Adipocyte (in vitro differentiated cells): ENCODE results near the gene SLC25A12.
"Not testable (repeated sequence)": the region's sequence is repeated elsewhere in the genome, so short reads cannot be mapped to it uniquely, and the experiment has no call there.

Experiments
- DNase-seq: peaks from one replicate; pipeline ENCODE4 v3.0.0-alpha.2; 2015; ENCODE audit warnings: low read depth
- H3K27me3 ChIP-seq: replicated peaks from 2 replicates; pipeline ENCODE4 v1.7.0; 2013; ENCODE audit warnings: mild to moderate bottlenecking, low read length, moderate library complexity; ENCODE audit not compliant: control insufficient read depth, insufficient read depth
- H3K36me3 ChIP-seq: 2 replicates; pipeline ENCODE4 v1.7.0; 2013; ENCODE audit warnings: low read length, mild to moderate bottlenecking, moderate library complexity; ENCODE audit not compliant: control insufficient read depth, insufficient read depth, severe bottlenecking
- H3K4me1 ChIP-seq: 2 replicates; pipeline ENCODE4 v1.7.0; 2013; ENCODE audit warnings: mild to moderate bottlenecking, low read length, moderate library complexity; ENCODE audit not compliant: control insufficient read depth, insufficient read depth
- H3K4me3 ChIP-seq: 2 replicates; pipeline ENCODE4 v1.7.0; 2013; ENCODE audit warnings: mild to moderate bottlenecking, low read length, moderate library complexity
- H3K9ac ChIP-seq: 2 replicates; pipeline ENCODE4 v1.7.0; 2013; ENCODE audit warnings: mild to moderate bottlenecking, low read length, moderate library complexity
- H3K9me3 ChIP-seq: 2 replicates; pipeline ENCODE4 v1.7.0; 2013; ENCODE audit warnings: mild to moderate bottlenecking, low read length, moderate library complexity; ENCODE audit not compliant: control insufficient read depth

SLC25A12 gene

DNA sequence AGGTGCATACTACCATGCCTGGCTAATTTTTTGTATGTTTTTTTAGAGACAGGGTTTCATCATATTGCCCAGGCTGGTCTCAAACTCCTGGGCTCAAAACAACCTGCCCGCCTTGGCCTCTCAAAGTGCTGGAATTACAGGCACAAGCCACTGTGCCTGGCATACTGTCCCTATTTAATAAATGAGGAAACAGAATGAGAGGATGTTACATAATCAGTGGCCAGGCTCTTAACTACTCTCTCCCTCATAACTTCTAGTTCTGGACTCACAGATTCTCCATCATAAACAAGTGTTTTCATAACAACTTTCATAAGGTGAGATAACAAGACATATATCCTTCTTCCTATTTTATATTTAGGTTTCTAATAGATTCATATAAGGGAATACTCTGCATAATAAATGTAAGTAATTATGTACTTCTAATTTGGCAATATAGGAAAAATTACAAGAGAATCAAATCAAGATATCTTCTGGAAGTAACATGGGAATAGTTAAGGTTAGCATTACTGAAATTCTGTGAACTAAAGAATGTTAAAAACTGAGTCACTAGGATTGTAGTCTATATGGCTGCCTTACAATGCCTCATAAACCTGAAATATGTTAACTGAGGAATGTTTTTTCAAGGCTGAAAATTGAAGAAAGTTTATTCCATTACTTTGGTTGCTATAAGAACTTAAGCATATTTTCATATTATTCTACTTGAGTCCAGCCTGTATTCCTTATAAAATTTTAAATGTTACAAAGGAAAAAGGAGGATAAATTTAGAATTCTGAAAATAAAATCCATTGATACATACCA is 71.3 kb downstream of the SLC25A12 start:
- H3K9ac ChIP-seq: no peak overlapping the region
- no peaks in the 10 kb centered on the region for H3K27me3 ChIP-seq
- peak; percentile 50 for DNase-seq

DNA sequence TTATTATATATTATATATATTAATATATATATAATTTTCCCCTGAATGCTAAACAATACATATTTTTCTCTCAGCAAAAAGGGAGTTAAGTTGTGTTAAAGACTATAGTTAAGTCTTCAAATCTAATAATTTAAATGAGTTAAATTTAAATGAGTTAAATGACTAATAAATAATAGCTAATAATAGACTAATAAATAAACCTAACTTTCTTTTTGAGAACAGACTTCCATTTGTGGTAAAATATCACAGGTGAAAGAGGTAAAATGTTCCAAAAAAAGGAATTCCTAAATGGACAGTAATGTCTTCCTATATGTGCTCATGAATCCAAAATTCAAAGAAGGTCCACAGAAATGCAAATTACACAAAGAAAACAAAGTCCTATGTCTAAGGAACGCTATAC is 74.6 kb downstream of the SLC25A12 start:
- no peak overlapping the region for H3K4me3 ChIP-seq
- H3K9me3 ChIP-seq: no peaks in the 10 kb centered on the region
- no peak overlapping the region for H3K9ac ChIP-seq
- H3K4me1 ChIP-seq: peaks cover 8% of the 10 kb centered on the region
- H3K27me3 ChIP-seq: no peaks in the 10 kb centered on the region
- peaks cover 5% of the 10 kb centered on the region for H3K36me3 ChIP-seq
- DNase-seq: no peak

More for the DNA sequence above, 71.3 kb downstream of the SLC25A12 start:
- H3K9me3 ChIP-seq: no peaks in the 10 kb centered on the region
- peaks cover 8% of the 10 kb centered on the region for H3K4me1 ChIP-seq
- peaks cover 8% of the 10 kb centered on the region for H3K36me3 ChIP-seq
- H3K4me3 ChIP-seq: no peak overlapping the region

DNA sequence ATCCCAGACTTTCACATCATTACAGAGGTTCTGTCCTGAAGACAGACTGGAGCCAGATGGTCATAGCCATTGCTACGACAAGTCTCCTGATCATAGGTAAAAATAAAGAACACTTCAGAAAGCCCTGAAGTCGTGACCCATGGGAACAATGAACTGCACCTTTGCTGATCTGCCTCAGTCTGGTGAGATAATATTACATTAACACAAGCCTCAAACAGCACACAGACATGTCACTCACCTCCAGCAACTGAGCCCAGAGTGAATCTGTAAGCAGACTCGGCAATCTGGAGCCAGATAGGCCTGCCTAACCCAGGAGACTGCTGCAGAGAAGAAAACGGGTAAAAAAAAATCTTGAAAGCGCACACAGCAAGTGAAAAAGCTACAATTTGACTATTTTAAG is 79.2 kb downstream of the SLC25A12 start:
- Histone ChIP-seq H3K4me1 (no peaks in the 10 kb centered on the region), H3K27me3 (no peaks in the 10 kb centered on the region), H3K9me3 (no peaks in the 10 kb centered on the region), H3K4me3 (no peak overlapping the region), H3K9ac (no peak overlapping the region), H3K36me3 (peaks cover 8% of the 10 kb centered on the region)
- no peak for DNase-seq

DNA sequence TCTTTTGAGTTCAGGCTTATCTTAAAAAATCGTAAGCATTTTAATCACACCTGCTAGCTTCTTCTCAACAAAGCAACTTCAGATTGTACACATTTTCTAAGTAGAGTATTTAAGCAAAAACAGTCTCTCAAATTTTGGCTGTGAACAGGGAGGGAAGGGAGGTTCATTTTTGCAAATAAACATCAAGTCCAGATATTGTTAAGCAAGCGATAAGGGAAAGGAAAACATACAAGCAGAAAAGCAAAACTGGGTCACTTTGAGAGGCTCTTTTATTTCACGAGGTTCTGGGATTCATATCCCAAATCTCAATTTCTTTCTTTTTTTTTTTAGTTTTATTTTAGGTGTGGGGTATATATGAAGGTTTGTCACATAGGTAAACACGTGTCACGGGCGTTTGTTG is 79.9 kb downstream of the SLC25A12 start:
- no peak for DNase-seq
- Histone ChIP-seq H3K4me3 (no peak overlapping the region), H3K4me1 (no peaks in the 10 kb centered on the region), H3K9me3 (no peaks in the 10 kb centered on the region), H3K27me3 (no peaks in the 10 kb centered on the region), H3K9ac (no peak overlapping the region), H3K36me3 (peaks cover 8% of the 10 kb centered on the region)

DNA sequence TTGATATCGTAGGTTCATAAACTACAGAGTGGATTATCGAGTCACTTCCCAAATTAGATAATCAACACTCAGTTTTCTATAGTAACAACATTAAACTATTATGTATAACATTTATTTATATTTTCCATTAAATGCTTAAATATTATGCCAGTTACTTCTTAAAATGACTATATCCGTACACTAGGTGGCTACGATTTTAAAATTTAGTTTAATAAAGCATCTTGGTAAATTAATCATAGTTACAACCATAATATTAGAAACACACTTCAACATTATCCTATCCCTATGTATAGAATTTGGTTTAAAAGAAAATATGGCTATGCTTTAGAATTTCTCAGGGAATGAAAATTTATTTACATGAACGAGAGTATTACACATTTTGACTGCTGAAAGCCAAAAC is 80.3 kb downstream of the SLC25A12 start:
- Histone ChIP-seq H3K36me3 (peaks cover 8% of the 10 kb centered on the region), H3K4me1 (no peaks in the 10 kb centered on the region), H3K4me3 (no peak overlapping the region), H3K9me3 (no peaks in the 10 kb centered on the region), H3K9ac (no peak overlapping the region), H3K27me3 (no peaks in the 10 kb centered on the region)
- DNase-seq: no peak

DNA sequence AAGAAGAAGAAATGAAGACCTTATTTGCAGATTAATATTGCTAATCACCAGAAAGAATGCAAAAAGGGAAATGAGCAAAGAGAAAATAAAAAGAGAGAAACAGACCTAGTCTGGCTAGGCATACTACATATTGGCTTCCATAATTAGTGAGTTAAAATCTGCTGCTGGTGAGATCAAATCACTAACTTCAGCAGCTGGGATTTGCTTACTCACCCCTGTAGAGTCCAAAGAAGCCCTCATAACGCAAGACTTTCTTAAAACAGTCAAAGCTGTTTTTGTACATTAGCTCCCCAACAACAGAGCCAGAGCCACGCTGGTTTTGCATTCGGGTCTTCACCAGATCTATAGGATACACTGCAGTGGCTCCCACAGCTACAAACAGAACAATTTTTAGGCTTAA is 80.9 kb downstream of the SLC25A12 start:
- Histone ChIP-seq H3K4me3 (no peak overlapping the region), H3K9ac (no peak overlapping the region), H3K27me3 (no peaks in the 10 kb centered on the region), H3K36me3 (peaks cover 8% of the 10 kb centered on the region), H3K9me3 (no peaks in the 10 kb centered on the region), H3K4me1 (peaks cover 2% of the 10 kb centered on the region)
- DNase-seq: no peak

DNA sequence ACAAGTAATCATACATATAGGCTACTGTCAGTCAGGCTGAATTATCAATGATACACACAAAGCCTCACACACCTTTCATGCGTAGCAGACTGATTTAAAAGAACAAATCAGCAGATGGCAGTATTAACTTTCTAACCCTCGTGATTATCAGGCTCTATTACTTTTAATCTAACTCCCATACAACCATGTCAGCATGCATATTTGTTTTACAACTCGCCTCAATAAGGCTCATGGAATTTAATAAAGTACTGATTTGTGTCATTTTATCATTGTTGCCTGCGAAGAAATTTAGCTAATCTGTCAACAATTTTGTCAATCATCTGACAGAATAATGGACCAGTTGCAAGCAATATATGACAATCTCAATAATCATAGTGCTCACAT is 82.8 kb downstream of the SLC25A12 start:
- H3K27me3 ChIP-seq: no peaks in the 10 kb centered on the region
- H3K9me3 ChIP-seq: no peaks in the 10 kb centered on the region
- DNase-seq: peak; percentile 65
- no peak overlapping the region for H3K9ac ChIP-seq
- peaks cover 11% of the 10 kb centered on the region for H3K4me1 ChIP-seq
- peaks cover 8% of the 10 kb centered on the region for H3K36me3 ChIP-seq
- H3K4me3 ChIP-seq: no peak overlapping the region

DNA sequence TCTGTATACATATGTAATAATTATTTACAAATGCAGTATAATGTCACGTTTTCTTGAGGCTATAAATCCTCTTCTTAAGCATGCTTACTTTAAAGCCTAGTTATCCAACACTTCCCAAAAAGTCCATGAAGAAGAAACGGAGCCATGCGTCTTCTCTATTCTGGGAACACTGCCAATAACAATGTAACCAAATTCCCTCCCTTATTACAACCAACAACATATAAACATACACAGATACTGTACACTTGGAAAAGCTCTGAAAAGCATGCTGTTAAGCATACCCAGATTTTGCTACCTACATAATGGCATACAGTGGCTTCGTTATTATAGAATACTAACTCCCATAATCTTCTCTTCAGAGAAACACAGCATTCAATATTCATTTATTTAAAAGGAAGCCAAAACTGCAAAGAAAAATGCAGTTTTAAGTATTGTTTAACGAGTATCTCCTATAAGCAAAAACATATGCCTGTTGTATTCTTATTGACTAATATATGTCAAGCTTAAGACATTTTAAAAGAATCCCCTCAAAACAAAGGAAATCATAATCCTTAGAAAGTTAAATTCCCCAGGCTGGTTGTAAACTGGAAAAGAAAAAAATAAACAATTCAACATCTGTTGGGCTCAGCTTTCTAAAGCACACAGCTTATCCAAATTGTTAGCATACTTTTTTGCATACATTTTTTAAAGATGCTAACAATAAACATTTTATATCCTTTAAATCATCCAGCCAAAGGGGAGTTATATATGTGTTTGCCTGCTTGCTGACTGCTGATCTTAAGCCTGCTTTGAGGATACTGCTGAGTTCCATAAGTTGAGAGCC is 83.4 kb downstream of the SLC25A12 start:
- peaks cover 11% of the 10 kb centered on the region for H3K4me1 ChIP-seq
- peaks cover 8% of the 10 kb centered on the region for H3K36me3 ChIP-seq
- H3K4me3 ChIP-seq: no peak overlapping the region
- peak; percentile 87 for DNase-seq
- H3K9me3 ChIP-seq: no peaks in the 10 kb centered on the region
- no peak overlapping the region for H3K9ac ChIP-seq
- H3K27me3 ChIP-seq: no peaks in the 10 kb centered on the region

DNA sequence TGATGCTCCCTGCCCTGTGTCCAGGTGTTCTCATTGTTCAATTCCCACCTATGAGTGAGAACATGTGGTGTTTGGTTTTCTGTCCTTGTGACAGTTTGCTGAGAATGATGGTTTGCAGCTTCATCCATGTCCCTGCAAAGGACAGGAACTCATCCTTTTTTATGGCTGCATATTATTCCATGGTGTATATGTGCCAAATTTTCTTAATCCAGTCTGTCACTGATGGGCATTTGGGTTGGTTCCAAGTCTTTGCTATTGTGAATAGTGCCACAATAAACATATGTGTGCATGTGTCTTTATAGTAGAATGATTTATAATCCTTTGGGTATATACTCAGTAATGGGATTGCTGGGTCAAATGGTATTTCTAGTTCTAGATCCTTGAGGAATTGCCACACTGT is 85.2 kb downstream of the SLC25A12 start:
- H3K9me3 ChIP-seq, H3K36me3 ChIP-seq, H3K27me3 ChIP-seq, H3K4me3 ChIP-seq, H3K9ac ChIP-seq, DNase-seq: not testable (repeated sequence)
- peaks cover 11% of the 10 kb centered on the region for H3K4me1 ChIP-seq

DNA sequence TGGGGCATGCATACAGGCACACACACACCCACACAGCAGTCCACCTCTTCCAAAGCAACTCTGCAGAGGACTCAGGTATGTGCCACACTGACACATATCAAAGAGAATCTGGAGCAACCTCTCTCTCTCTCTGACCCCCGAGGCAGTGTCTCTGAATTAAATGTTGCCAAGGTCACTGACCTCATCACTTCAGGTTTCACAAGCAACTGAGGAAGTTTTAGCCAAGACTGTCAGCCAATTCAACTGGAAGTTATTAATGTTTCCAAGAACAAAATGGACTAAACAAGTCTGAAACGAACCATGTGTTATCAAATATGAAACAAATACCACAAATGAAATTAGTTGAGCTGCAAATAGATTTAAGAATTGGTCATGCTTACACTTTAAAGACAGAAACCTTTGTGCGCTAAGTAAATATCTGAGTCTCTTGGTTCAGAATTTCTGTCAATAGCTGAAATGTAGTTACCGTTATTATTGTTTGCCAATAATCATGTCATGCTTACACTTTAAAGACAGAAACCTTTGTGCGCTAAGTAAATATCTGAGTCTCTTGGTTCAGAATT is 86.1 kb downstream of the SLC25A12 start:
- H3K4me3 ChIP-seq: no peak overlapping the region
- no peak for DNase-seq
- peaks cover 11% of the 10 kb centered on the region for H3K4me1 ChIP-seq
- no peak overlapping the region for H3K9ac ChIP-seq
- no peaks in the 10 kb centered on the region for H3K9me3 ChIP-seq
- H3K27me3 ChIP-seq: no peaks in the 10 kb centered on the region
- H3K36me3 ChIP-seq: peaks cover 2% of the 10 kb centered on the region

DNA sequence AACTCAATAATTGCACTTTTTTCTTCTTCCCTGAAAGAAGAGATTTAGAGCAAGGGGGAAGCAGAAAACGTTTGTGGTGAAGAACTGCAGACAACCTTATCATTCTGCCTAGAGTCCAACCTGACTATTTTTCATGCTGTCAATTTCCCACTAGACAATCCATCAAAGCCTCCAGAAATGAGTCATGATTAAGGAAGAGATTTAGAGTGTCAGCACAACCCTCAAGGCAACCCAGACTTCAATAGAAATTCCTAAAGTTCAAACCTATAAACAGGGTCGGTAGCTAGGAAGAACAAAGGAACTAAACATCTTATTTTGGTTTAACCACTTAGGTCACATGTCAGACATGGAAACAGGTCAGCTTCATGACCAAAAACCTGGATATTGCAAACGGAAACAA is 86.9 kb downstream of the SLC25A12 start:
- H3K27me3 ChIP-seq: no peaks in the 10 kb centered on the region
- no peaks in the 10 kb centered on the region for H3K36me3 ChIP-seq
- H3K9ac ChIP-seq: no peak overlapping the region
- H3K4me1 ChIP-seq: peaks cover 11% of the 10 kb centered on the region
- H3K4me3 ChIP-seq: no peak overlapping the region
- no peak for DNase-seq
- H3K9me3 ChIP-seq: no peaks in the 10 kb centered on the region
